GM23338 (cell line): ENCODE measurements around the gene AFAP1.

Source experiments
- CTCF ChIP-seq, 2 experiments: fragments of 200-600 bp in 1 of 2; sonication (generic) in 1 of 2; conservative IDR thresholded peaks; 2 replicates each; pipeline versions ENCODE4 v1.5.1 to v1.6.1; 2016 to 2017; ENCODE audit warnings: antibody characterized with exemption in 2 of 2, low read depth in 2 of 2, mild to moderate bottlenecking in 2 of 2, moderate library complexity in 1 of 2
- EZH2phosphoT487 ChIP-seq: fragments of 200-600 bp; sonication (generic); IDR thresholded peaks from one replicate; pipeline ENCODE4 v1.8.1; 2018; ENCODE audit warnings: antibody characterized with exemption; ENCODE audit not compliant: unreplicated experiment

GRCh38 chr4:7823416-7823824, 116.2 kb downstream of the AFAP1 start:
- no peak for TF ChIP-seq CTCF (conservative IDR thresholded peaks at IDR 0.05; ENCODE audit: low read depth in 2 of 2)
- no peak for TF ChIP-seq EZH2phosphoT487
